Cortex of kidney (tissue), 1 donor: ENCODE results near the gene CCDC24.

Experiments used
- DNase-seq: peaks from one replicate; lab custom pipeline; 2025; lab: John Stamatoyannopoulos, UW

Gene CCDC24

GRCh38 chr1:44024031-44024902, 32.9 kb downstream of the CCDC24 start:
- DNase-seq, result no peak

GRCh38 chr1:44024903-44025525, 33.6 kb downstream of the CCDC24 start:
- DNase-seq, result no peak

- DNase-seq, result no peak
Measured at GRCh38 chr1:44025816-44026215, 34.4 kb downstream of the CCDC24 start.

- DNase-seq, result no peak
Measured at GRCh38 chr1:44027320-44027719, 35.9 kb downstream of the CCDC24 start.

GRCh38 chr1:44029260-44029910, 38.0 kb downstream of the CCDC24 start:
- no peak for DNase-seq

GRCh38 chr1:44029911-44030604, 38.7 kb downstream of the CCDC24 start:
- no peak for DNase-seq

- DNase-seq, result no peak
Measured at GRCh38 chr1:44030605-44031251, 39.3 kb downstream of the CCDC24 start.

- DNase-seq, result no peak
Measured at GRCh38 chr1:44031252-44032169, 40.1 kb downstream of the CCDC24 start, which contains the start of gene SLC6A9. TSS of gene SLC6A9 (minus strand) at chr1:44031462. CDS start at chr1:44024277, 7,185 bp downstream.

GRCh38 chr1:44032170-44032790, 40.9 kb downstream of the CCDC24 start:
- DNase-seq, result no peak

- DNase-seq, result no peak
Measured at GRCh38 chr1:44033041-44033575, 41.7 kb downstream of the CCDC24 start.

- DNase-seq, result no peak
Measured at GRCh38 chr1:44033756-44034155, 42.4 kb downstream of the CCDC24 start.

GRCh38 chr1:44034423-44034822, 43.0 kb downstream of the CCDC24 start:
- DNase-seq, result no peak

- DNase-seq, result no peak
Measured at GRCh38 chr1:44034976-44035716, 43.7 kb downstream of the CCDC24 start.

GRCh38 chr1:44035726-44036408, 44.5 kb downstream of the CCDC24 start:
- no peak for DNase-seq

- no peak for DNase-seq
Measured at GRCh38 chr1:44036409-44037139, 45.2 kb downstream of the CCDC24 start.

- DNase-seq, result no peak
Measured at GRCh38 chr1:44037154-44037553, 45.8 kb downstream of the CCDC24 start.

- no peak for DNase-seq
Measured at GRCh38 chr1:44038876-44039657, 47.7 kb downstream of the CCDC24 start.
